PFSK-1 (cell line): ENCODE results near the gene SPACA5.

Experiments
- FOXP2 ChIP-seq: optimal IDR thresholded peaks from 2 replicates; pipeline ENCODE3; 2011; ENCODE audit warnings: borderline replicate concordance, control low read depth, inconsistent platforms; ENCODE audit not compliant: insufficient read depth; ENCODE audit errors: extremely low read length, extremely low read depth
- POLR2AphosphoS5 ChIP-seq: IDR thresholded peaks from 2 replicates; pipeline ENCODE4 v1.6.1; 2012; ENCODE audit warnings: low read depth, mild to moderate bottlenecking, control low read depth, low read length, moderate library complexity
- REST ChIP-seq, 2 experiments: IDR thresholded peaks; 2 replicates each; pipeline versions ENCODE4 v1.6.1 to v1.8.0; 2011 to 2012; ENCODE audit warnings: low read depth in 2 of 2, low read length in 2 of 2, control low read depth in 1 of 2, inconsistent platforms in 1 of 2, mild to moderate bottlenecking in 1 of 2, moderate library complexity in 1 of 2; ENCODE audit not compliant: insufficient read depth in 1 of 2
- SIN3A ChIP-seq: IDR thresholded peaks from 2 replicates; pipeline ENCODE4 v1.6.1; 2012; ENCODE audit warnings: mild to moderate bottlenecking, low read length, moderate library complexity, borderline replicate concordance; ENCODE audit not compliant: insufficient read depth
- TAF1 ChIP-seq: IDR thresholded peaks from 2 replicates; pipeline ENCODE4 v1.6.1; 2012; ENCODE audit warnings: low read length, control low read depth, borderline replicate concordance; ENCODE audit not compliant: insufficient read depth

- no peak for TF ChIP-seq REST (IDR thresholded peaks at IDR 0.05; ENCODE audit: insufficient read depth in 1 of 2, low read depth in 2 of 2, low read length in 2 of 2)
- TF ChIP-seq TAF1: no peak
- no peak for TF ChIP-seq SIN3A
- no peak for TF ChIP-seq POLR2AphosphoS5
- TF ChIP-seq FOXP2: no peak
Observed at GRCh38 chrX:48035891-48036290, 29.1 kb downstream of the SPACA5 start.
